GM12878 (cell line): Measurements from ENCODE around the gene MAP4K1.
"Not testable (repeated sequence)": the region's sequence is repeated elsewhere in the genome, so short reads cannot be mapped to it uniquely, and the experiment has no call there.

Experiments used
- BRCA1 ChIP-seq: IDR thresholded peaks from 2 replicates; pipeline ENCODE4 v1.6.1; 2011; ENCODE audit warnings: low read depth, low read length, improper control_type of control experiment
- CBFB ChIP-seq: IDR thresholded peaks from 2 replicates; pipeline ENCODE4 v1.6.1; 2016; ENCODE audit warnings: antibody characterized with exemption, low read depth
- CREM ChIP-seq: IDR thresholded peaks from 2 replicates; pipeline ENCODE4 v1.6.1; 2014; ENCODE audit warnings: antibody characterized with exemption, low read depth
- FOXM1 ChIP-seq: IDR thresholded peaks from 2 replicates; pipeline ENCODE4 v1.6.1; 2012; ENCODE audit warnings: low read depth, mild to moderate bottlenecking, inconsistent platforms, low read length, moderate library complexity
- GABPA ChIP-seq: IDR thresholded peaks from 2 replicates; pipeline ENCODE4 v1.6.1; 2014; ENCODE audit warnings: antibody characterized with exemption, low read depth, mild to moderate bottlenecking, inconsistent platforms
- NR2C2 ChIP-seq: IDR thresholded peaks from 2 replicates; pipeline ENCODE4 v1.6.1; 2011; ENCODE audit warnings: borderline replicate concordance, low read depth; ENCODE audit not compliant: control insufficient read depth, insufficient read length
- NRF1 ChIP-seq: conservative IDR thresholded peaks from 2 replicates; pipeline ENCODE4 v1.6.1; 2011; ENCODE audit warnings: mild to moderate bottlenecking, low read depth, low read length, improper control_type of control experiment
- POLR2A ChIP-seq: IDR thresholded peaks from 2 replicates; pipeline ENCODE4 v1.6.1; 2011; ENCODE audit warnings: low read depth, mild to moderate bottlenecking, low read length
- YY1 ChIP-seq: IDR thresholded peaks from 2 replicates; pipeline ENCODE4 v1.6.1; 2011; ENCODE audit warnings: low read depth, mild to moderate bottlenecking, low read length
- ZBTB40 ChIP-seq: fragments of 450-650 bp; IDR thresholded peaks from 2 replicates; pipeline ENCODE4 v1.6.1; 2016; ENCODE audit warnings: mild to moderate bottlenecking, moderate library complexity, borderline replicate concordance
- ZSCAN29 ChIP-seq: fragments of 450-650 bp; IDR thresholded peaks from 2 replicates; pipeline ENCODE4 v1.6.1; 2017; ENCODE audit warnings: mild to moderate bottlenecking, moderate library complexity

DNA sequence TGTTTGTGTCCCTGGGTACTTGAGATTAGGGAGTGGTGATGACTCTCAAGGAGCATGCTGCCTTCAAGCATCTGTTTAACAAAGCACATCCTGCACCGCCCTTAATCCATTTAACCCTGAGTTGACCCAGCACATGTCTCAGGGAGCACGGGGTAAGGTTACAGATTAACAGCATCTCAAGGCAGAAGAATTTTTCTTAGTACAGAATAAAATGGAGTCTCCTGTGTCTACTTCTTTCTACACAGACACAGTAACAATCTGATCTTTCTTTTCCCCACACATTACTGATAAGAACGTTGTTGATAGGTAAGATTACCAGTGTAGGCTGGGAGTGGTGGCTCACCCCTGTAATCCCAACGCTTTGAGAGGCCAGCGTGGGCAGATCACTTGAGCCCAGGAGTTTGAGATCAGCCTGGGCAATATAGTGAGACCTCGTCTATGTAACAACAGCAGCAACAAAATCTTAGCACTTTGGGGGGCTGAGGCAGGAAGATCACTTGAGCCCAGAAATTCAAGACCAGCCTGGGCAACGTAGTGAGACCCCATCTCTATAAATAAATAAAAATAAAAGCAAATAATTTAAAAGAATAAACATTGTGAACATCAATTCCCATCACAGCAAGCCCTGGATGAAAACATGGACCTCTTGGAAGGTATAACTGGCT lies 14.2 kb upstream of the MAP4K1 start:
- not testable (repeated sequence) for TF ChIP-seq CREM, FOXM1, YY1, ZSCAN29, GABPA, ZBTB40, NR2C2, BRCA1, CBFB, NRF1, POLR2A
